NCI-H82 treated with DMSO at 0.1 percent for 48 hours (cell line): Measurements from ENCODE around the gene DNAJC22.

Experiments used
- DNase-seq: peaks from one replicate; lab custom pipeline; 2025; ENCODE audit not compliant: unreplicated experiment; lab: John Stamatoyannopoulos, UW

Gene DNAJC22

DNA sequence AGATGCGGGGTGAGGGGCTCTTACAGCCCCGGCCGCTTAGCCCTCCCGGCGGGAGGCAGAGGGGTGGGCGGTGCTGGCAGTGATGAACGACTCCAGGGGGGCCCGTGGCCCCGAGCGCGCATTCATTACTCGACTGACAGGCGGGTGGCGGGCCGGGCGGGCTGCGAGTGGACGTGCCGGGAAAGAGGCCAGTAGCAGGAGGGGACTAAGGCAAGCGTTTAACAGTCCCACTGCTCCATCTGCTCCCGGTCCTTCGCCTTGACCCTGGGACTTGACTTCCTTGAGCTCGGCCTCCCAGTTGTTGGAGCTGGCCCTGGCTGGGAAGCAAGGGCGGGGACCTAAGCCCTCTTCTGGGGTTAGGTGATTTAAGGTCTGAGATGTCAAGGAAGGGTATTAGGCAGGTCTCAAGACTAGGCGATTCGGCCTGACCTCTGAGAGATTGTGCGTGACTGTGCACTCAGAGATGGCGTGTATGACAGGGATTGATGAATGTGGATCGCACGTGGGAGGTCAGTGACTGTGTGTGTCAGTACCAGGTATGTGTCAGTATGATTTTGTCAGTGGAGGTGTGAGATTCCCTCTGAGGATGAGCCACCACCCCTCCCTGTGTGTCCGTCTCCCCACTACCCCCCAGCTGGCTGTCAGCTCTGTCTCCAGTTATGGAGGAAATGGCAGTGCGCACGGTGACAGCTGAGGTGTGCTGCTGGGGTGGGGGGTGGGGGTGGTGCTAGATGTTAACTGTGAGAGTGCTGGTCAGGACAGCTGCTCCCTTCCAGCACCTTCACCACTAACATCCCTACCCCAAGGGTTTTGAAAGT lies 3.6 kb upstream of the DNAJC22 start:
- DNase-seq = no peak

DNA sequence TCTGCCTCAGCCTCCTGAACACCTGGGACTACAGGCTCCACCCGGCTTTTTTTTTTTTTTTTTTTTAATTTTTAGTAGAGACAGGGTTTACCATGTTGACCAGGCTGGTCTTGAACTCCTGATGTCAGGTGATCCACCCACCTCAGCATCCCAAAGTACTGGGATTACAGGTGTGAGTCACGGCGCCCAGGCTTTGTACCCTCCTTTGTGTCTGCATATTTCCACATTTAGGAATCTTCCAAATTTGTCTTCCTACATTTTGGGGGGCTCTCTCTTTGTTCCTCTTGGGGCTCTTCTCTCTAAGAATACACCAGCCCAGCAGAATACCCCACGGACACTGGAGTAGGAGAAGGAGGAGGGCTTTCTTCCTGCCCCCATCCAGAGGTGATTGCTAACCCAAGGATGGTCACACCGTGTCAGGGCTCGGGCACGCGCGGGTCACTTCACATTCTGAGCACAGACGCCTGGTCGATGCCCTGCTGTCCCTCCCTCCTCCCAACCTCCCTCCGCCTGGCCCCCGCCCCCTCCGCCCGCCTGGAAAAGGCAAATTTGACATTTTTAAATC lies 2.1 kb upstream of the DNAJC22 start:
- DNase-seq = no peak

DNA sequence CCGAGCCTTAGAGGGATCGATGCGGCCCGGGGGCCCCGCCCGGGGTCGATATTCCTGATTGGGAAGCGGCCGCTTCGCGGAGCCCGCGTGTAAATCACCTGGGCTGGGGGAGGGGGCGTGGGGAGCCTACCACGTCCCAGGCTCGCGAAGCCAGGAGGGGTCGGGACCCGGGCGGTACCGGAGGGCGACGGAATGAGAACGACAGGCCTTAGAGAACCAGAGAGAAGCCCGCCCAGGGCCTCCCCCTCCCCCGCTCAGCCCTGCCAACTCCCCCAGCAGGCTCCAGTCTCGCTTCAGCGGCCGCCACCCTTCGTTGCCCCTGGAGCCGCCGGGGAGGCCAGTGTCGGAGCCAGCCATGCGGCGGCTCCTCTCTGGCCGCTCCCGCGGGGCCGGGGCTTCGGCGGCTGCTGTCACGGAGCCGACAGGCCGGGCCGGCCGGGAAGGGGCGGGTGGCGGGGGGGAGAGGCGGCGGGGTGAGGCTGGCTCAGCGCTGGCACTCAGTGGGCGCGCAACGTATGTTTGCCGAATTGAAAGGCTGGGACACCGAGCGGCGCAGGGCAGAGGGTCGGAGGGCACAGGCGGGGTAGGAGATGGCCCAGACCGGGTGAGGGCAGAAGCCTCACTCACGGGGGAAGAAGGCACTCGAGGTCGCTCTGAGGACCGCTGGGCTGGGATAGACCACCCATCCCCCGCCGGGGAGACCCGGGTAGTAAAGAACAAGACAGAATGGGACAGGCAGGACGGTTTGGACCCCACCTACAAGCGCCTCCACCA lies 1.4 kb upstream of the DNAJC22 start:
- DNase-seq = no peak

DNA sequence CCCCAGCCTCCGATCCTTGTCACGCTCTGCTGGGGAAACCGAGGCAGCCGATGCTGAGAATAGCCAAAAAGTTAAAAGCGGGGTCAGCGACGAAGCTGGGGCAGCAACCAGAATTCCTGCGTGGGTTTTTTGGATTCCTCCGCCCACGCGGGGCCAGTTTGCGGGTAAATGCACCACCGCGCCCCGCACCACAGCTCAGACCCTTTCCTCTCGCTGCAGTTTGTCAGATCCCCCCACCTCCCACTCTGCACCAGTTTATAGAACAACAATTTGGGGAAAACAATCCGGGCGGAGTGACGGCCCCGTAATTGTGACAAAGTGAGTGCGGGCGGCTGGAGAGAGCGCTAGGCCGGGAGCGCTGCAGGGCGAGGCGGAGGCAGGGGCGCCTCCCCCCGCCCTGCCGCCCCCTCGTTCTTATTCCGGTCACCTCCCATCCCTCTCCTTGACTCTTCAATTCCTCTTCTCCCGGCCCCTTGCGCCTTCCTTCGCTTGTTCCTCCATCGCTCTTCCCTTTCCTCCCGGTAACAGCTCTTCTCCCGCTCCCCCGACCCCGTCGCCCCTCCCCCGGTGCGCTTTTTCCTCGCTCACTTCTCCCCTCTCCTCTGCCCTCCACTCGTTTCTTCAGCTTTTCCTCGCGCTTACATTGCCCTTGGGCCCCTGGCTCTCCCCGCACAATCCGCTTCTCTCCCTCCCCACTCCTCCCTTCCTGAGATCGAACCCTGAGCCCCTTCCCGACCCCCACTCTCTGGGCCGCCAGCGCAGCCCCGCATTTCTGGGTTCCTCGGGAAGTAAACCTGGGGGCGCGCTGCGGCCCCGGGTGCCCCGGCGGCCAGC lies 646 bp upstream of the DNAJC22 start:
- no peak for DNase-seq

DNA sequence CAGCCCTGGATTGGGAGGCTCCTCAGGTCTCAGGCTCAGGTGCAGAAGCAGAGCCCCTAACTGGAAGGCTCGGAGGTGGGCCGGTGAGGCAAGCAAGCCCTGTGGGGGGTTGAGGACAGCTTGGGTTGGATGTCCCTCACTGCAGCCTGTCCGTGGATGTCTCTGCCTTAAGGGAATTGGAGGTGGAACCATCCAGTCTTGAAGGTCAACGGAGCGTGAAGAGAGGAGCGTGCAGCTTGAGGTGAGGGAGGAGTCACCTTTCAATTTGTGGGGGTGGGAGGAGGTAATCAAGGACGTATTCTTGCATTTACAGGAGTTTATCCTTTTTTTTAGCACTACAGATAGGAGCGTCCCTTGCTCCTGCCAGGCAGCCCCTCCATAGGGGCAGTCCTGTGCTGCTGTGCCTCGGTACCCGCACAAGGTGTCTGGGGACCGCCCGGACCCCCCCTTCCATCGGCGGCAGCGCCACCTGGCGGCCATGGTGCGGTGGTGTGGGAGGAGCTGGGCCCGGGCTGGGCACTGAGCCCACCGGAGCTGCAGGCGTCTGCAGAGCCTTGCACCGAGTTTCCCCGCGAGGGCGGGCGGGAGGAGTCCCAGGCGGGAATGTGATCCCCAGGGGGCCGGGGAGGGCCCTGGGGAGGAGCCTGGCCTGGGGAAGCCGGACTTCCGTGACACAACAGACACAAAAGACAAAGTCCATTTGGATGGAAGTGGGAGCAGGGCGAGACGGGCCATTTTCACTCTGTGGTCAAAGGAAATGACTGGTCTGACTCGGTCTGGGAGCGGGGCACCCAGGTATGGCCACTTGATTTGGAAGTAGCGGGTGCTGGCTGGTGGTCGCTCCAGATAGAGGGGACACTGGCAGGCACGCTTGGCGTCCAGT lies 864 bp downstream of the DNAJC22 start:
- peak; percentile 34 for DNase-seq

DNA sequence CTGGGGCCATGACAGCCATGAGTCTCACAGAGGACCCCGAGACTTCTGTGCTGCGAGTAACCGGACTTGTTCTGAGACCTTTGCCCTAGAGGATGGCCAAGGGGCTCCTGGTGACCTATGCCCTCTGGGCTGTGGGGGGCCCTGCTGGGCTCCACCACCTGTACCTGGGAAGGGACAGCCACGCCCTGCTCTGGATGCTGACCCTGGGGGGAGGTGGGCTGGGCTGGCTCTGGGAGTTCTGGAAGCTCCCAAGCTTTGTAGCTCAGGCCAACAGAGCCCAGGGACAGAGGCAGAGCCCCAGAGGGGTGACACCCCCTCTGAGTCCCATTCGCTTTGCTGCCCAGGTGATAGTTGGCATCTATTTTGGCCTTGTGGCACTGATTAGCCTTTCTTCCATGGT lies 2.1 kb downstream of the DNAJC22 start:
- DNase-seq = no peak

DNA sequence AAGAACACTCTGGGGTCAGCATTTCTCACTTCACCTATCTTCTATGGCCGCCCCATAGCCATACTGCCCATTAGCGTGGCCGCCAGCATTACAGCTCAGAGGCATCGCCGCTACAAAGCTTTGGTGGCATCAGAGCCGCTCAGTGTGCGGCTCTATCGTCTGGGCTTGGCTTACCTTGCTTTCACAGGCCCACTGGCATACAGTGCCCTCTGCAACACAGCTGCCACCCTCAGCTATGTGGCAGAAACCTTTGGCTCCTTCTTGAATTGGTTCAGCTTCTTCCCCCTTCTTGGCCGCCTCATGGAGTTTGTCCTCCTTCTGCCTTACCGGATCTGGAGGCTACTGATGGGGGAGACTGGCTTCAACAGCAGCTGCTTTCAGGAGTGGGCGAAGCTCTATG lies 2.6 kb downstream of the DNAJC22 start:
- DNase-seq = no peak

DNA sequence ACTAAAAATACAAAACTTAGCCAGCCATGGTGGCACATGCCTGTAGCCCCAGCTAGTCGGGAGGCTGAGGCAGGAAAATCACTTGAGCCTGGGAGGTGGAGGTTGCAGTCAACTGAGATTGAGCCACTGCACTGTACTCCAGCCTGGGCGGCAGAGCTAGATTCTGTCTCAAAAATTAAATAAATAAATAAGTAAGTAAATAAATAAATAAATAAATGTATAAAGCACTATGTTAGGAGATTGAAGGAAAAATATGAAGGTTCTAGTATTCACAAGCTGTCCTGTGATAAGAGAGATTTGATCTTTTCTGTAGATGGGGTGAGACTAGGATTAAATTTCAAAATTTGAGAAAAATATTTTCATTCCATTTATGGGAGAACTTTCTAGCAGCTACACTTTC lies 5.7 kb downstream of the DNAJC22 start:
- no peak for DNase-seq

DNA sequence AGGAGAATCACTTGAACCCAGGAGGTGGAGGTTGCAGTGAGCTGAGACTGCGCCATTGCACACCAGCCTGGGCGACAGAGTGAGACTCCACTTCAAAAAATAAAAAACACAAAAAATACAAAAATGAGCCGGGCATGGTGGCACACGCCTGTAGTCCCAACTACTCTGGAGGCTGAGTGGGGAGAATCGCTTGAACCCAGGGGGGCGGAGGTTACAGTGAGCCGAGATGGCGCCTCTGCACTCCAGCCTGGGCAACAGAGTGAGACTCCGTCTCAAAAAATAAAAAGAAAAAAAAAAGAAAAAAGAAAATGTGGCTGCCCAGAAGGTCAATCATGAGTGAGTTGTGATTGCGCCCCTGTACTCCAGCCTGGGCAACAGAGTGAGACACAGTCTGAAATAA lies 9.2 kb downstream of the DNAJC22 start:
- DNase-seq = no peak

DNA sequence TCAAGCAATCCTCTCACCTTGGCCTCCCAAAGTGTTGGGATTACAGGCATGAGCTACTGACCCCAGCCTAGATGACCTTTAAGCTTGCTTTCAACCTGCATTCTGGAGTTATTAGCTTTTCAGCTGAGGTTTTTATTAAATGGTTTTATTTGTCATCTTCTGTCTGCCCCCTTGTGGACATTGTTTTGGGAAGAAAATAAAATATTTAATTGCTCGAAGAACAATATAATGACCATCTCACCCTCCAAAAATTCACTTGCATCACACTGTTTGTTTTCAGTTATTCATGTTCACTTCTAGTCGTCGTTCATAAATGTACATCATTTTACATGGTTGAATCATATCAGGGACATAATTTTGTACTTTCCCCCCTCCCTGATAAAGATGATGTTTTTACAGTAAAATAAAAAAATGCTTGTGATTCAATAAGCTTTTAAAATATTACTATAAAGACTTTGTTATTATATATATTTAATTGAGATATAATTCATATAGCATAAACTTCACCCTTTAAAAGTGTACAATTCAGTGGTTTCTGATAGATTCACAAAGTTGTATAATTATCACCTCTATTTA lies 10.5 kb downstream of the DNAJC22 start:
- DNase-seq = no peak

DNA sequence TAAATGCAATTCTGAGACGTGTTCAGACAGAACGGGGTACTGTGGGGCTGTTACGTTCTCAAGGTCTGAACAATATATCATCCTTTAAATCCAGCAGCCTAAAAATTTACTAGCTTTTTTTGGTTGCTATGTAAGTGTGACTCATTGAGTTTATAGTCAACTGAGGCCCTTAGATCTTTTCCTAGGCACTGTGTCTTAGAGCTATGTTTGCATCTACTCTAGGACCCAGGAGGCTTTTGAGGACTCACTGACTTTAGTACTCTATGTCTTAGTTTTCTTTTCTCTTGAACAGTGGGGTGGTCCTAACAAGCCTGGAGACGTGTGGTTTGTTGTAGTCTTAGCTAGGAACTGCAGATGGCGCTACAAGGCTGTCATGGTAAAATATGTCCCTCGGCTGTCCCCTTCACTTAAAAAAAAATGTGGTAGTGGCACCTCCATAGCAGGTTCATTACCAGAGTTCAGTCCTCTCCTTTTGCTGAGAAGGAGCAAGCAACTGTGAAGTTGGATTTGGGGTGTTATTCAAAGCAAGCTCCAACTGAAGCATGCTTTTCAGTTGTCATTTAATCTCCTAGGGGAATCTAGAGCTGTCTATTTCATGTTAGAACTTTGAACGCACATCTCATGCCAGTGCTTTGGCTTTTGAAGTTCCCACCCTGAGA lies 11.9 kb downstream of the DNAJC22 start:
- peak; percentile 85 for DNase-seq

DNA sequence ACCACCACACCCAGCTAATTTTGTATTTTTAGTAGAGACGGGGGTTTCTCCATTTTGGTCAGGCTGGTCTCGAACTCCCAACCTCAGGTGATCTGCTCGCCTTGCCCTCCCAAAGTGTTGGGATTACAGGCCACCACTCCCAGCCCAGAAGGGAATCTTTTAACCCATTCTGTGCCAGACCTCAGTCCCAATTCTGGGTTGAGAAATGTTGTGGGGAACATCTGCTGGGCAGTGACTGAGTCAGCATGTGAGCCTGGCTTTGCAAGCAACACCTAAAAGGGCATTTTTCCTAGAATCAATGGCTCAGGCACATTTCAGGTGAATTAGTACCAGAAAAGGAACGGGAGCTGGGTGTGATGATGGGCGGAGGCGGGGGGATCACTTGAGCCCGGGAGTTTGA lies 13.0 kb downstream of the DNAJC22 start:
- no peak for DNase-seq

DNA sequence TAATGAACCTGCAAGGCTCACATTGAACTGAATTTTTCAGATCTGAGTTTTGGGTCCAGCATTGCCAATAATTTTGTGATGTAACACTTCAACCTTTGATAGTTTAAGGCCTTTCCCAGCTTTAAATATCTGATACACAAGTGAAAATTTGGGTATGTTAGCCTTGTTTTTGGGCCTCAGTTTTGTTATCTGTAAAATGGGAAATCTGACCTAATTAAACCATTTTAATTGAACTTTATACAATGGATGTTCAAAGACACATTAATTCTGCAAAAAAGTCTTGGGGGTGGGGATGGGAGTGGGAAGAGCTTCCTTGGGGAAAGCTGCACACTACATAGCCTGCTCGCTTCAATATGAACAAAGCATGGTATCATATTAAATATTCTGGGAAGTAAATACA lies 15.4 kb downstream of the DNAJC22 start:
- DNase-seq = no peak

DNA sequence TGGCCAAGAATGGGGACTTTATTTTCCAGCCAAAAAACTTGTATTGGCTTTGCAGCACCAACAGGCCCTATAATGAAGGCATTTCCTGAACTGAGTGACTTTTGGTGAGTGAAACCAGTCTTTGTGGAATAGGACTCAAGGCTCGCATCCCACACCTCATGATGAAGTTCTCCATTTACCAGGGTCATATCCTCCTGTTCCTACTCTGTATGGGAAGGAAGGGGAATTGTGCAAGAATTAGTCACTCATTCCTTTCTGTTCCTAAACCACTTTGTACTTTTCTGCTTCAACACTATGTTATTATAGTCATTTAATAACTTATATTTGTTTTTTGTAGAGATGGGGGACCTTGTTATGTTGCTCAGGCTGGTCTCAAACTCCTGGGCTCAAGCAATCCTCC lies 18.3 kb downstream of the DNAJC22 start:
- no peak for DNase-seq

DNA sequence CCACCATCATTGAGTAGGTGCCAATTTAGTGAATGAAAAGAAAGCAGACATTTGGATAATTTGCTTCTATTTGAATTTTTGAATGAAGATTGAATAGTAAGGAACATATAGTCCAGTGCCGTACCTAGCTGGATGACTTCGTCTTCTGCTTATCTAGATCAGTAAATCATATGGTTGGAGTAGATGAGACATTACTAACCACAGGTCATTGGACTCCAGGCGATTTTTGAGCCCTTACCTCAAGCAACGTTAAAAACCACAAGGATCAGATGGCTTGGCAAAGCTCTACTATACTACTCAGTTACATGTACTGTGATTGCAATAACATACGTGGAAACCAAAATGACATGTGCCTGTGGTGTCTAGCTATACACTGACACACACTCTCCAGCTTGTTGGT lies 18.9 kb downstream of the DNAJC22 start:
- DNase-seq = no peak

DNA sequence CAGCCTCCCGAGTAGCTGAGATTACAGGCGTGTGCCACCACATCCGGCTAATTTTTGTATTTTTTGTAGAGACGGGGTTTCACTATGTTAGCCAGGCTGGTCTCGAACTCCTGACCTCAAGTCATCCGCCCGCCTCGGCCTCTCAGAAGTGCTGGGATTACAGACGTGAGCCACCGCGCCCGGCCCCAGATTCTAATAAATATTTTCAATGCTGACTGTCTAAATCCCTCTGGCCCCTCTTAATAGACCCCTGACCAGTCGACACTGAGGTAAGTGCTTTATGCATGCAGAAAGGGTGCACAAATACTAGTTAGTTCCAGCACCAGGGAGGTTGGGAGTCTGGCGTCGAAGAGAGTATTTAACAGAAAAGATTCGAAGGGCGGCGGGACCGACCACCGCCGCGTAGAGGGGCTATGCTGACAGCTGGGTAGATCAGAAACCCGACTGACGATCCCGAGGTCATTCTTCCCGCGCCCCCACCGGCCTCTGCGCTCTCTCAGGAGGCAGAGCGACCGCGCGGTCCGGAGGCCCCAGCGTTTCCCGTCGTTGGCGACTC lies 19.5 kb downstream of the DNAJC22 start:
- peak; percentile 49 for DNase-seq

DNA sequence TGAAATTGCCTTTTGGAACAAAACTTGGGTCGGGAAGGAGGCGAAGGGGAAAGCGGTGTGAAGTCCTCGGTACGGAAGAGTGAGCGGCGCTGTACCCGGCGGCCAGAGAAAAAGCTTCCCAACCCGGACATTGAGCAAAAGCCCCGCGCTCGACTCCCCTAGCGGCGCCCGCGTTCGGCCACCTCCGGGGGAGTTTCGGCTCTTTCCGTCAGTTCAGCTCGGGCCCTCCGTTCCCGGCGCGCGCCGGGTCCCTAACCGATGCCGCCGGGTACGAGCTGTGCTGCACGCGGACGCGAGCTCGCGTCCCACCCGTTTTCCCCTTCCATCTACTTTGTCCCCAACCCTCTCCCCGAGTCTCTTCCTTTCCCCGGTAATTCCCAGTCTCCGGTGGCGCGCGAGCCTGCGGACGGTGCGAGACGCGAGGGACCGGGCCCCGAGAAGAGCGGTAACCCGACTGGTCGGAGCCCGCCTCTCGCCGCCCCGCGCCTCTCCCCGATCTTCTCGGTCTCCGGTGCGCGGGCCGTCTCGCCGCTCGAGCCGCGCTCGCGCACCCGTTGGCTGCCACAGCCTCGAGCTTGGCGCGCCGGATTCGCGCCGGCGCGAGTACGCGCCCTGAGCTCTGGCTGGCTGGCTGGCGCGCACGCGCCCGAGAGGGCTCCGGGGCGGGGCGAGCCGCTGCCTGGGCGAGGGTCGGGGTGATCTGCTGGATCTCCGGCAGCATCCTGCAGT lies 20.1 kb downstream of the DNAJC22 start:
- peak; percentile 80 for DNase-seq
